Testis (tissue), 3 donors: ENCODE data around the gene FOXP4. TPM values are rescaled to one million over a fixed set of nuclear protein-coding genes. Genes with fewer than 3 reads are reported as not detected.

Source experiments
- DNase-seq: peaks from one replicate; pipeline ENCODE4 v3.0.0-alpha.2; 2019
- H3K27ac ChIP-seq, 2 donors: fragments of 200-600 bp; sonication (generic); one replicate each; pipeline ENCODE4 v1.5.1; 2019
- H3K27me3 ChIP-seq: fragments of 200-600 bp; sonication (generic); one replicate; pipeline ENCODE4 v1.5.1; 2019
- H3K36me3 ChIP-seq: fragments of 200-600 bp; sonication (generic); one replicate; pipeline ENCODE4 v1.5.1; 2017; ENCODE audit warnings: low read depth; ENCODE audit errors: missing control alignments
- H3K4me1 ChIP-seq: fragments of 200-600 bp; sonication (generic); one replicate; pipeline ENCODE4 v1.5.1; 2019
- H3K4me3 ChIP-seq, 2 donors: fragments of 200-600 bp; sonication (generic); one replicate each; pipeline ENCODE4 v1.5.1; 2017 to 2019
- H3K9me3 ChIP-seq: fragments of 200-600 bp; sonication (generic); one replicate; pipeline ENCODE4 v1.5.1; 2017
- POLR2A ChIP-seq: fragments of 450-650 bp; IDR thresholded peaks from one replicate; pipeline ENCODE4 v1.6.1; 2017; ENCODE audit warnings: antibody characterized with exemption, mild to moderate bottlenecking, moderate library complexity
- WGBS, 2 donors: methylation state at CpG; one replicate each; pipeline ENCODE4 v1.1.5; 2018; 5-methylcytosine and 5-hydroxymethylcytosine counted together
- intact Hi-C: fragments of 100-400 bp; cut with DNase I; formaldehyde crosslinking; loops from one replicate; pipeline ENCODE4 v1.15.1; 2023; ENCODE audit warnings: low total_unique reads
- polyA plus RNA-seq: library from polyadenylated mRNA; stranded (reverse); fragments of 350-450 nt; fragmentation: Illumina TruSeq; extraction: RNeasy Lipid Tissue Mini Kit (QIAGEN cat#74804); gene quantifications from one replicate; pipeline ENCODE4 v1.2.3, GENCODE V29; 2014; ENCODE audit warnings: low read depth, low replicate concordance; ENCODE audit not compliant: insufficient read depth
- total RNA-seq, 2 donors: library from RNA; depleted of rRNA; stranded (reverse); fragments of >200 nt; gene quantifications; one replicate each; pipeline ENCODE4 v1.2.3, GENCODE V29; 2016
- TF ChIP-seq, protein P1 (sequence below), 3 experiments: fragments of 450-650 bp in 2 of 3; fragments of 200-600 bp in 1 of 3; sonication (generic) in 1 of 3; IDR thresholded peaks; one replicate each; pipeline ENCODE4 v1.5.1; 2016 to 2019; ENCODE audit warnings: antibody characterized with exemption in 3 of 3, mild to moderate bottlenecking in 2 of 3, moderate library complexity in 1 of 3

FOXP4 gene
- total and polyA plus RNA-seq, 3 donors from 2014 or later: 38.0 to 50.2 (median 39.7) TPM

DNA sequence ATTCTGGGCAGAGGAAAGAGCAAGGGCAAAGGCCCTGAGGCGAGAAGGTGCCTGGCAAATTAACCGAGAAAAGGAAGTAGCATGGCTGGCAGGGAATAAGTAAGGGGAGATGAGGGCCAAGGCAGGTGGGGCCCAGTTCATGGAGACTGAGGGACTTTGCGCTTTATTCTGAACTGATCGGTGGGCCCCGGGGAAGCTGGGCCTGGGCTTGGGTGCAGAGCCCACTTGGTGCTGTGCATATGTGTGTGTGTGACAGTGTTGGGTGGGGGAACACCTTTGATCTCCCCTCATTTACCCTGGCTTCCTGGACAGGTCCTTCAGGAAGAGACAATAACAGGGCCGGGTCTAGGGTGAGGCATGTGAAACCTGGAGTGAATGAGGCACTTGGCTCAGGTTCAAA, 89.2 kb downstream of the FOXP4 start:
- Histone ChIP-seq H3K4me3 (no peak overlapping the region), H3K9me3 (no peaks in the 10 kb centered on the region), H3K27ac (no peak overlapping the region), H3K36me3 (no peaks in the 10 kb centered on the region), H3K4me1 (peaks cover 22% of the 10 kb centered on the region), H3K27me3 (no peaks in the 10 kb centered on the region)
- TF ChIP-seq POLR2A: no peak
- TF ChIP-seq, protein P1, sequence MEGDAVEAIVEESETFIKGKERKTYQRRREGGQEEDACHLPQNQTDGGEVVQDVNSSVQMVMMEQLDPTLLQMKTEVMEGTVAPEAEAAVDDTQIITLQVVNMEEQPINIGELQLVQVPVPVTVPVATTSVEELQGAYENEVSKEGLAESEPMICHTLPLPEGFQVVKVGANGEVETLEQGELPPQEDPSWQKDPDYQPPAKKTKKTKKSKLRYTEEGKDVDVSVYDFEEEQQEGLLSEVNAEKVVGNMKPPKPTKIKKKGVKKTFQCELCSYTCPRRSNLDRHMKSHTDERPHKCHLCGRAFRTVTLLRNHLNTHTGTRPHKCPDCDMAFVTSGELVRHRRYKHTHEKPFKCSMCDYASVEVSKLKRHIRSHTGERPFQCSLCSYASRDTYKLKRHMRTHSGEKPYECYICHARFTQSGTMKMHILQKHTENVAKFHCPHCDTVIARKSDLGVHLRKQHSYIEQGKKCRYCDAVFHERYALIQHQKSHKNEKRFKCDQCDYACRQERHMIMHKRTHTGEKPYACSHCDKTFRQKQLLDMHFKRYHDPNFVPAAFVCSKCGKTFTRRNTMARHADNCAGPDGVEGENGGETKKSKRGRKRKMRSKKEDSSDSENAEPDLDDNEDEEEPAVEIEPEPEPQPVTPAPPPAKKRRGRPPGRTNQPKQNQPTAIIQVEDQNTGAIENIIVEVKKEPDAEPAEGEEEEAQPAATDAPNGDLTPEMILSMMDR (IDR thresholded peaks at IDR 0.05): no peak
- 87 to 88% methylated on average over 6 of the region's 6 CpGs for WGBS, 2 donors
- intact Hi-C loops: no loop called here
- DNase-seq: no peak

GRCh38 chr6:41636833-41637193, 90.6 kb downstream of the FOXP4 start:
- Histone ChIP-seq H3K9me3 (no peaks in the 10 kb centered on the region), H3K27me3 (no peaks in the 10 kb centered on the region), H3K4me1 (peaks cover 22% of the 10 kb centered on the region), H3K36me3 (no peaks in the 10 kb centered on the region), H3K4me3 (peak overlapping the region; percentile 53 to 62), H3K27ac (no peak overlapping the region)
- 24 to 34% methylated on average over 9 to 31 of the region's 31 CpGs for WGBS, 2 donors
- intact Hi-C loops: no loop called here
- TF ChIP-seq, protein P1 (IDR thresholded peaks at IDR 0.05): no peak
- no peak for TF ChIP-seq POLR2A
- no peak for DNase-seq

DNA sequence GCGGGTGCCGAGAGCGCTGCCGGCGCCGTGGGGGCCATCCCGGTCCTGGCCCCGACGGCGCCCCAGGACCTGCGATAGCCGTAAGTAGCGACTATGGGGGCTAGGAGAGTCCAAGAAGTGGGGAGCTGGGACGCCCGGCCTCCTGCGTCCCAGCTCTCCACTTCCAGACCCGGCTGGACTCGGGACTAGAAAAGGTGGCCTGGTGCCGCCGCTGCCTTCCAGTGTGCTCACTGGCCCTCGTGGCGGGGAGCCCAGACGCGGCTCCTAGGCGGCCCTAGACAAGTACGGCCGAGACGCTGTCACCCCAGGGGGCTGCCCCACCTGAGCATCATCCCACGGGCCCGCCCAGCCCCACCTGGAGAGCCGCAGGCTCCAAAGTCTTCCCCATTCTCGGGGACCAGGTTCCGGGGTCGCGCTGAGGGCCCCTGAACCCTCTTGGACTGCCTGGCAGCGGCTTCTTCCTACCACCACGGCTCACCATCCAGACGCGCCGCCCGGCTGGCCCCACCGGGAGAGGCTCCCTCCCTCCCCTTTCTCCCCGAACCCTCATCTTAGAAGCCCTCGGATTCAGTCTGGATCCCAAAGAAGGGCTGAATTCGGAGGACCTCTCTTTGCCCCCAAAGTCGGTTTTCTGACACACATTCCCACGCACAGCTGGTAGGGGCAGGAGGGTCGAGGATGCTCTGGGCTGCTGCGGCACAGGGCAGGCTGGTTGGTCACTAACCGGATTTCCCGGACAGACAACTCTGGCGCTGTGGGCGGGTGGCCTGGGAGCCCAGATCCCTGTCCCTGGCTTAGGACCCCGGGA, 91.2 kb downstream of the FOXP4 start:
- peaks cover 22% of the 10 kb centered on the region for H3K4me1 ChIP-seq
- no peak for DNase-seq
- no peaks in the 10 kb centered on the region for H3K27me3 ChIP-seq
- 10% methylated on average over 26 to 54 of the region's 54 CpGs for WGBS, 2 donors
- H3K9me3 ChIP-seq: no peaks in the 10 kb centered on the region
- intact Hi-C loops: no loop called here
- H3K36me3 ChIP-seq: no peaks in the 10 kb centered on the region
- H3K27ac ChIP-seq: peak overlapping the region; percentile 13 to 48
- no peak for TF ChIP-seq POLR2A
- TF ChIP-seq, protein P1 (IDR thresholded peaks at IDR 0.05): no peak
- peak overlapping the region; percentile 53 to 62 for H3K4me3 ChIP-seq

GRCh38 chr6:41638002-41638934, 92.1 kb downstream of the FOXP4 start, which contains the start of gene MDFI:
TSS of gene MDFI (plus strand) at chr6:41638468. CDS start at chr6:41638750, 282 bp downstream.
- Histone ChIP-seq H3K36me3 (no peaks in the 10 kb centered on the region), H3K27me3 (no peaks in the 10 kb centered on the region)

More at GRCh38 chr6:41638002-41638934, 92.1 kb downstream of the FOXP4 start, which contains the start of gene MDFI:
- peak; percentile 29 for DNase-seq
- 1 to 2% methylated on average over 67 to 80 of the region's 86 CpGs for WGBS, 2 donors
- Histone ChIP-seq H3K9me3 (no peaks in the 10 kb centered on the region), H3K4me3 (peak within 1 kb of the TSS; percentile 53 to 62), H3K27ac (peak within 1 kb of the TSS; percentile 48 to 59), H3K4me1 (peaks cover 22% of the 10 kb centered on the region)
- intact Hi-C loops: no loop called here
- no peak for TF ChIP-seq POLR2A
- TF ChIP-seq, protein P1 (IDR thresholded peaks at IDR 0.05): no peak
